Activated gamma-delta T cell treated with anti-CD3 and anti-CD28 coated beads, Interleukin-2, amount 50 U/mL, for 16 hours (primary cell): Measurements from ENCODE around the gene HSPA2.
"Not testable (repeated sequence)": the region's sequence is repeated elsewhere in the genome, so short reads cannot be mapped to it uniquely, and the experiment has no call there.

Source experiments
- DNase-seq: peaks from one replicate; pipeline ENCODE4 v3.0.0-alpha.2; 2020; ENCODE audit warnings: low read depth

HSPA2 gene

DNA sequence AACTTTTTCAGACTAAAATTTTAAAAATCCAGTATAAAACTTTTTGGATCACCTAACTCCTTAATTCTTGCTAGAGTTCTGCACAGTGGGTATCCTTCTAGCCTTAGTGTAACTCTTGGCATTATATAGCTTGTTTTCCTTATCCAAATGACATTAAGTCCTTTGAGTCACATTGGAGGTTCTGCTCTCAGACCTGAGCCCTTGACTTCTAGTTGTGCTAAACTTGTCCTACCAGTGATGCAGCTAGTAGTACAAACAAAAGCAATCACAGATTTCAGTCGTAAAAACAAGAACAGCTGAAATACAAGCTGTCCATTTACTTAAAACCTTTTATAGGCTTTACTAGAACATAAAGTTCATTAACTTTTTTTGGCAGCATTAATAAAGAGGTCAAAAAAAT lies 25.5 kb upstream of the HSPA2 start:
- DNase-seq = no peak

DNA sequence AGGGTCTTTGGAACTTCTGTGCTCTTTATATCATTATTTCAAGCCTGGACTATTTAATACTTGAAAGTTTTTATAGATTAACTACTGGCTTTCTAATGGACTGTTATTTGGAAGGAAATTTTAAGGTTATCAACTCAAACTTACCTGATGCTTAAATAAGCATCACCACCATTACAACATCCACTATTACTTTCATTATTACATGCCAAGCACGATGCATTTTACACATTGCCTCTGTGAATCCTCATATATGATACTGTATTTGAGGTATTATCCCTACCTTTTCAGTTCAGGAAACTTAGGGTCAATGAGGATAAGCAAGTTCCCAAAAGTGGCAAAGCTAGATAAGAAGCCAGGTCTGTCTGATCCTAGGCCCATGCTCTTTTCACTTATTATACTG lies 23.6 kb upstream of the HSPA2 start:
- no peak for DNase-seq

DNA sequence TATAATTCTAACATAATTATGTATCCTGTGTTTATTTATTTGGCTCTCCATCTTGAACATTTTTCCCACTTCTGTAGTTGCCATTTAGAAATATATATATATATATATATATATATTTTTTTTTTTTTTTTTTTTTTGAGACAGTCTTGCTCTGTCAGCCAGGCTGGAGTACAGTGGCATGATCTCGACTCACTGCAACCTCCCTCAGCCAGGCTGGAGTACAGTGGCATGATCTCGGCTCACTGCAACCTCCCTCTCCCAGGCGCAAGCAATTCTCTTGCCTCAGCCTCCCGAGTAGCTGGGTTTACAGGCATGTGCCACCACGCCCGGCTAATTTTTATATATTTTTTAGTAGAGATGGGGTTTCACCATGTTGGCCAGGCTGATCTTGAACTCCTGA lies 22.9 kb upstream of the HSPA2 start:
- not testable (repeated sequence) for DNase-seq

DNA sequence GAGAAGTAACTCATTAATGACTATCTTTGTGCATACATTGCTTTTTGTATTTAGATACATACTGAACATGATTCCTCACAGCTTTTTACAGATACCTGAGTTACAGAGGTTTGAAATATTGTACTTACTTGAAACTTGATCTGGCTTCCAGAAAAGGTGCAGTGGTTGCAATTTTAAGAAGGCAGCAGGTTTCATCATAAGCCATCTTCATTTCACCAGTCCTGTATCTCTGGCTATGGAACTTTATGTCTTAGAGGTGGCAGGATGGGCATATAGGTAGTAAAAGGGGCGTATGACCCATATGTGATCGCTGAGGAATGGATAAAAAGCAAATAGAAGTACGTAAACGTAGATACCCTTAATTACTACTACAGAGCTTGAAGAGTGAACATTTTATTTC lies 22.3 kb upstream of the HSPA2 start:
- no peak for DNase-seq

DNA sequence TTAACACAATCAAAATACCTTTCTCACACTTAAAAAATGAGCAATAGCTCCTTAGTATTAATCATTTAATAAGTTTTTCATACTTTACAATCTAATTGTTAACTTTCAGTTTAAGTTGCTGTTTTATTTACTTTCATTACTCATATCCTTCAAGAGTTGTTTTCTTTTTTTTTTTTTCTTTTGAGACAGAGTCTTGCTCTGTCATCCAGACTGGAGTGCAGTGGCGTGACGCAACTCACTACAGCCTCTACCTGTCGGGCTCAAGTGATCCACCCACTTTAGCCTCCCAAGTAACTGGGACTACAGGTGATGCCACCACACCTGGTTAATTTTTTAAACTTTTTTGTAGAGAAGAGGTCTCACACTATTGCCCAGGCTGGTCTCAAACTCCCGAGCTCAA lies 19.8 kb upstream of the HSPA2 start:
- no peak for DNase-seq

DNA sequence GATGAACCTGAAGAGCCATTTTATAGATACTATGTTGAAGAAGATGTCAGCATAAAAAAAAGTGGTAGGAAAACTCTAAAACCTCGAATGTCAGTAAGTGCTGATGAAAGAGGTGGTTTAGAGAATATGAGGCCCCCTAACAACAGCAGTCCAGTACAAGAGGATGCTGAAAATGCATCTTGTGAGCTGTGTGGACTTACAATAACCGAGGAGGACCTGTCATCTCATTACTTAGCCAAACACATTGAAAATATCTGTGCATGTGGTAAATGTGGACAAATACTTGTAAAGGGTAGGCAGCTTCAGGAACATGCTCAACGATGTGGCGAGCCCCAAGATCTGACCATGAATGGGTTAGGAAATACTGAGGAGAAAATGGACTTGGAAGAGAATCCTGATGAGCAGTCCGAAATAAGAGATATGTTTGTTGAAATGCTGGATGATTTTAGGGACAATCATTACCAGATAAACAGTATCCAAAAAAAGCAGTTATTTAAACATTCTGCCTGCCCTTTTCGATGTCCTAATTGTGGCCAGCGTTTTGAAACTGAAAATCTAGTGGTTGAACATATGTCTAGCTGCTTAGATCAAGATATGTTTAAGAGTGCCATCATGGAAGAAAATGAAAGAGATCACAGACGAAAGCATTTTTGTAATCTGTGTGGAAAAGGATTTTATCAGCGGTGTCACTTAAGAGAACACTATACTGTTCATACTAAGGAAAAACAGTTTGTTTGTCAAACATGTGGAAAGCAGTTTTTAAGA lies 17.8 kb upstream of the HSPA2 start:
- DNase-seq = no peak

DNA sequence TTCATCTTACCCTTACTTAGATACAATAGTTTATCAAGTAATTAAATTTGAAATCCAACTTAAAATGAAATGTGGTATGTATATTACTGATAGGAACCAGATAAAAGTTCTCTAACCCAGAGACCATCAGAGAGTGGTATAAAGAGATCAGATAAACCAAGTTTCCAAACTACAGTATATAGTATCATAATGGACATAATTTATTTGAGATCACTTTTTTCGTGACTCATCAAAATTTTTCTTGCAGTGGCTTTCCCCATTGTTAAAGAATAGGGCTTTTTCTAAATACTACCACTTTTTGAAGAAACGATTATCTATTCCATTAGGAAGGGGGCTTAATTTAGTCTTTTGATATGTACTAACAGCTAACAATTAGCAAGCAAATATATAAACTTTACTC lies 15.2 kb upstream of the HSPA2 start:
- DNase-seq = no peak

DNA sequence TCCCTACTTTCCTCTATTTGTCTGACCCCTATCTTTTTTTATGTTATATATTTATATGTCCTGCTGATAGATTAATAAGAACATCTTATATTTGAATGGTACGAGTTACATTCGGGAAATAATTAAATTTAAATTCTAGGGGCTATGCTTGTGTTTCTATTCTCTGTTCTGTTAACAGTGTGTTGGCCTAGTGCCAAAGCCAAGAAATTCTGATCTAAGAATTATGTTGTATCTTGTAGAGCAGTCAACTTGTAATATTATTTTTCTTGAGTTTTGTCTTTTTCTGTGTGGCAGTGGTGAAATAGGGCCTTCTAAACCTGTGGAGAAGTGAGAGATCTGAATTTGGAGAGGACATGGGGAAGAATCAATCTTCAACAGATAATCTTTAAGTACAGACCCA lies 9.0 kb upstream of the HSPA2 start:
- DNase-seq = no peak

DNA sequence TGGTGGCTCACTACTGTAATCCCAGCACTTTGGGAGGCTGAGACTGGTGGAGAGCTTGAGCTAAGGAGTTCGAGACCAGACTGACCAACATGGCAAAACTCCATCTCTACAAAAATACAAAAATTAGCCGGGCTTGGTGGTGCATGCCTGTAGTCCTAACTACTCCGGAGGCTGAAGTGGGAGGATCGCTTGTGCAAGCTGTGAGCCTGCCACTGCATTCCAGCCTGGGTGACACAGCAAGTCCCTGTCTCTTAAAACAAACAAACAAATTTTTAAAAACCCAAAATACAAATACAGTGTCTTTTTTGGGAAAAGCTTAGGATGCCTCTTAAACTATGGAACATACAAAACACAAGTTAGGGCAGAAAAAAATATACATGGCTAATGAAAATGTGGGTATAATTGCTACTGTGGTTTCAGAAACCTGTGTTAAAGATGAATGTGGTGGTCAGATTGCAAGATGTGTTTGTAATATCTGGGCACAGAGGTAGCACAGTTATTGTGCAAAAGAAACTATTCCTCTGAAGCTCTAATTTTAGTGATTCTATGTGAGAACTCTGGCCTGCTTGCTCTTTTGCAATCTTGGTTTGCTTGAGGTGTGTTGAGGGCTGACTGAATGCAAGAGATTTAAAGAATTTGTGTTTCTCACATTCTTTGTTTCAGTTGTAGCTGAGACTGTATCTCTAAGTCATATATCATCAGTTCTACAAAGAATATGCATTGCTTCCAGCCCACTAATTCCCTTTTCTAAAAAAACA lies 3.9 kb upstream of the HSPA2 start:
- no peak for DNase-seq

DNA sequence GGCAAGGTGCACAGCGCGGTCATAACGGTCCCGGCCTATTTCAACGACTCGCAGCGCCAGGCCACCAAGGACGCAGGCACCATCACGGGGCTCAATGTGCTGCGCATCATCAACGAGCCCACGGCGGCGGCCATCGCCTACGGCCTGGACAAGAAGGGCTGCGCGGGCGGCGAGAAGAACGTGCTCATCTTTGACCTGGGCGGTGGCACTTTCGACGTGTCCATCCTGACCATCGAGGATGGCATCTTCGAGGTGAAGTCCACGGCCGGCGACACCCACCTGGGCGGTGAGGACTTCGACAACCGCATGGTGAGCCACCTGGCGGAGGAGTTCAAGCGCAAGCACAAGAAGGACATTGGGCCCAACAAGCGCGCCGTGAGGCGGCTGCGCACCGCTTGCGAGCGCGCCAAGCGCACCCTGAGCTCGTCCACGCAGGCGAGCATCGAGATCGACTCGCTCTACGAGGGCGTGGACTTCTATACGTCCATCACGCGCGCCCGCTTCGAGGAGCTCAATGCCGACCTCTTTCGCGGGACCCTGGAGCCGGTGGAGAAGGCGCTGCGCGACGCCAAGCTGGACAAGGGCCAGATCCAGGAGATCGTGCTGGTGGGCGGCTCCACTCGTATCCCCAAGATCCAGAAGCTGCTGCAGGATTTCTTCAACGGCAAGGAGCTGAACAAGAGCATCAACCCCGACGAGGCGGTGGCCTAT lies 875 bp downstream of the HSPA2 start:
- DNase-seq = no peak

DNA sequence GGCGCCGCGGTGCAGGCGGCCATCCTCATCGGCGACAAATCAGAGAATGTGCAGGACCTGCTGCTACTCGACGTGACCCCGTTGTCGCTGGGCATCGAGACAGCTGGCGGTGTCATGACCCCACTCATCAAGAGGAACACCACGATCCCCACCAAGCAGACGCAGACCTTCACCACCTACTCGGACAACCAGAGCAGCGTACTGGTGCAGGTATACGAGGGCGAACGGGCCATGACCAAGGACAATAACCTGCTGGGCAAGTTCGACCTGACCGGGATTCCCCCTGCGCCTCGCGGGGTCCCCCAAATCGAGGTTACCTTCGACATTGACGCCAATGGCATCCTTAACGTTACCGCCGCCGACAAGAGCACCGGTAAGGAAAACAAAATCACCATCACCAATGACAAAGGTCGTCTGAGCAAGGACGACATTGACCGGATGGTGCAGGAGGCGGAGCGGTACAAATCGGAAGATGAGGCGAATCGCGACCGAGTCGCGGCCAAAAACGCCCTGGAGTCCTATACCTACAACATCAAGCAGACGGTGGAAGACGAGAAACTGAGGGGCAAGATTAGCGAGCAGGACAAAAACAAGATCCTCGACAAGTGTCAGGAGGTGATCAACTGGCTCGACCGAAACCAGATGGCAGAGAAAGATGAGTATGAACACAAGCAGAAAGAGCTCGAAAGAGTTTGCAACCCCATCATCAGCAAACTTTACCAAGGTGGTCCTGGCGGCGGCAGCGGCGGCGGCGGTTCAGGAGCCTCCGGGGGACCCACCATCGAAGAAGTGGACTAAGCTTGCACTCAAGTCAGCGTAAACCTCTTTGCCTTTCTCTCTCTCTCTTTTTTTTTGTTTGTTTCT lies 1.7 kb downstream of the HSPA2 start:
- DNase-seq = no peak

DNA sequence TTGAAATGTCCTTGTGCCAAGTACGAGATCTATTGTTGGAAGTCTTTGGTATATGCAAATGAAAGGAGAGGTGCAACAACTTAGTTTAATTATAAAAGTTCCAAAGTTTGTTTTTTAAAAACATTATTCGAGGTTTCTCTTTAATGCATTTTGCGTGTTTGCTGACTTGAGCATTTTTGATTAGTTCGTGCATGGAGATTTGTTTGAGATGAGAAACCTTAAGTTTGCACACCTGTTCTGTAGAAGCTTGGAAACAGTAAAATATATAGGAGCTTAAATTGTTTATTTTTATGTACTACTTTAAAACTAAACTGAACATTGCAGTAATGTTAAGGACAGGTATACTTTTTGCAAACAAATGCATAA lies 2.3 kb downstream of the HSPA2 start:
- no peak for DNase-seq

DNA sequence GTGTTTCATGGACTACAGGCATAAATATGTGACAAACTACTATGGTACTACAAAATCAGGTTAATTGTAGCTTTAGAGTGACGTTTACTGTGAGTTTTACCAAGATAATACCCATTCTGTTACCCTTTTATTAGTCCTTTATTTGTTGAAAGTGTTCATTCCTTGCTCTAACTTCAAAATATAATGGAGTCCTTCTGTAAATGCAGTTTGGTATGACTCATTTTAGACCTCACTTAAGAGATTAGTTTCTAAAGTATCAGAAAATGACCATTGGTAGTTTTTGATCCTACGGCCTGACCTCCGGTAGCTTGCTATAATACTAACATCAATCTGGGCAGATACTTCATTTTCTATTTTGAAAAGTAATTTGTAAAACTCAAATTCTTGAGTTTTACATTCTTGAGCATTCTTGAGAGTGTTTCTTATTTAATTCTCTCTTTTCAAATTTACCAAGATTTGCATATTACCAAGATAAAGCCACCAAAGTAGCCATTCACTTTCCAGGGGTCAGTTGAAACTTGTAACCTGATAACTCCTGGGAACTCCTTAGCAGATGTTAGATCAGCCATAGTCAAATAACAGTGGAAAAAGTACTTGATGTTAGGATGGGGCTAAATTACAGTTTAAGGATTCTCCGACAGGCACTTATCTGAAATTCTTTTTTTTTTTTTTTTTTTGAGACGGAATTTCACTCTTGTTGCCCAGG lies 4.2 kb downstream of the HSPA2 start:
- no peak for DNase-seq

DNA sequence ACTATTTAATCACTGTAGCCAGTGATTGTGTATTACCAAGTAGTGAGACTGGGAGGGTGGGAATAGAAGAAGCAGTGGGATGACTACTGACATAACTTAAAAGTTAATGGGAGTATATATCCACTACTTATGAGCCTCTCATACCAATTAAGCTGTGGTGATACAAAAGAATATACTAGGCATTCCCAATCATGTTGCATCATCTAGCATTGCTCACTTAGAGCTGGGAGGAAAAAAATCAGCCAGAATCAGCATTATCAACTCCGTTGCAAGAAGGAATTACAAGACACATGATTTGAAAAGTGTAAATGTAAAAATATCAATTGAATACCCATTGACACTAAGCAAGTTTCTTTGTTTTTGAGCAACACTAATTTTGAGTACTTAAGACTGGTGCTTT lies 8.5 kb downstream of the HSPA2 start:
- no peak for DNase-seq

DNA sequence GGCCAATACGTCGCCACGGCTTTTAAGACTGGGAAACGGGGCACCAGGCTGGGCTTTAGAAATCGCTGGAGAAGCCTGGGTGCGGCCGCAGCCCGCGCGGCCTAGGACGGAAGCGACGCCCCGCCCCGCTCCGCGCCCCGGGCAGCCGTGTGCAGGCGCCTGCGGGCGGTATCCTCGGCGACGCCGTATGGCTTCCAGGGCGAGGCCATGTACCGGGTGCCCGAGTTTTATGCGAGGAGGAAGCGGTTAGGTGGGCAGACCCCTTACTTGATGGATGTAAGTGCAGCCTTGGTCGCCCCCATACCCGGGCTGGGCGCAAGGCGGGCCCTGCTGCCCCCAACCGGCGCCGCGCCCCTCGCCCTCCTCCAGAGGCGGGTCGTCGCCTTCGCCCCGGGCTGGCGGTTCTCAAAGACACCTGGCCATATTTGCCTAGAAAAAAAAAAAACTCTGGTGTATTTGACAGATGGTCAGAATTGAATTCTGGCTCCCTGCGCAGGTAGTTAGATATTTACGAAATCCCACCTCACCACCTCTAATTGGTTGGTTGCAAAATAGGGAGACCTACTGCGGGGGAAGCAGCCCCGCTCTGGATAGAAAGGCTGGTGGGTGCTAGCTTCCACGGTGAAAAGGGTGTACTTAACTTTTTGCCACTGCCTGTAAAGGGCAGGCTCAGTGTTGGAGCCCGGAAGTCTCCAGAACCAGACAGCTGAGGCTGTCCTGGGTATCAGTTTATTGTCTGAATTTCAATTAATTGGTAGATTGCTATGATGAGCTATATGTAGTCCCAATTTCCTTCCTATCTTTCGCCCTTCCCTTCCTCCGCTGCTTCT lies 9.5 kb downstream of the HSPA2 start, which contains the start of gene PPP1R36:
PPP1R36 (plus strand) TSS at position 171 of the 830 bp plus-strand sequence; CDS start at position 208, 37 bp downstream.
- no peak for DNase-seq

DNA sequence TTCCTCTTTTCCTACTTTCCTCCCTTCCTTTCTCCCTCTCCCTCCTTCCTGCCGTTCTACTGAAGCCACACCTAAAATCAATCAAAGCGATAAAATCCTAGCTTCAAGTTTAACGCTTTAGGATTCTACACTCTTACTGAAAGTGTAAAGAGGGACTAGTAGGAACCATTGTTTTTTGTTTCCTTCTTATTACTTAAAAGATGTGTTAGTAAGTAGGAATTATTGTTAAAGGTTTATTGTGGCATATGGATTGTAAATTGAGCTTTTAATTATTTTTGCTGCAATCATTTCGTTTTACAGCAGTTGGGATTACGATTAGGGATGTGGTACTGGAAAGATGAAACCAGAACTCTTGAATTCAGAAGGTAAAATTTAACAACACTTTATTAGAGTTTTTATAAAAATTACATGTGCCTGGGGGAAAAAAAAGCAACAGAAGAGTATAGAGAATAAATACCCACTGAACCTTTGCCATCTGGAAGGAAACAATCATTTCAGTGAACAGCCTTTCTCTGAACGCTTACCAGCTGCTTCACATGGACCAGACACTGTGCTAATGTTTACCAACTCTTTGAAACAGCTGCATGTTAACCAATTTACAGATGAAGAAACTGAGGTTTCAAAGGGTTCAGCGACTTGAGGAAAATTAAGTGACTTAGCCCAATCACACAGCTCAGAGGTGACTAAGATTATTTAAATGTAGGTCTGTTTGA lies 10.2 kb downstream of the HSPA2 start:
- DNase-seq = no peak

DNA sequence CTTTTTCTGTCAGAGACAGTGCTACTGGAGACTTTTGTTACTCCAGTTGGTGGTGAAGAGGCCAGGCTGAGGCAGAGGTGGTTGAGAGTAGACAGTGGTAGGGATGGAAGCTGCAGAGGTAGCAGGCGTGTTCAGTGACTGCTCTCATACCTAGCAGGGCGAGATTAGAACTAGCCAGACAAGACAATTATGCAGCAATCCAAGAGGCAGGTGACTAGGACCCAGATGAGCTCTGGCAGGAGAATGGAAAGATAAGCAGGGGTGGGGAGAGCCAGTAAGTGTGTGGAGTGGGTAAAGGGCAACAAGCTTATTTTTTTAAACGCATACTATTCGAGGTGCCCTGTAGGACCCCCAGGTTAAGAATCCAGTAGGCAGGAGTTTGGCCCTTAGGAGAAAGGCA lies 14.0 kb downstream of the HSPA2 start:
- DNase-seq = no peak

DNA sequence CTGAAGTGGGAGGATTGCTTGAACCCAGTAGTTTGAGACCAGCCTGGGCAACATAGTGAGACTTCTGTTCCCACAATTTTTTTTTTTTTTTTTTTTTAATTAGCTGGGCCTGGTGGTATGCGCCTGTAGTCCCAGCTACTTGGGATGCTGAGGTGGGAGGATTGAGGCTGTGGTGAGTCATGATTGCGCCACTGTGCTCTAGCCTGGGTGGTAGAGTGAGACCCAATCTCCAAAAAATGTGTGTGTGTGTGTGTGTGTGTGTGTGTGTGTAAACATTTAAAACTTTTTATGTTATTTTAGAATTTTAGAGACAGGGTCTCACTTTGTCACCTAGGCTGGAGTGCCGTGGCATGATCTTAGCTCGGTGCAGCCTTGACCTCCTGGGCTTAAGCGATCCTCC lies 16.0 kb downstream of the HSPA2 start:
- no peak for DNase-seq

DNA sequence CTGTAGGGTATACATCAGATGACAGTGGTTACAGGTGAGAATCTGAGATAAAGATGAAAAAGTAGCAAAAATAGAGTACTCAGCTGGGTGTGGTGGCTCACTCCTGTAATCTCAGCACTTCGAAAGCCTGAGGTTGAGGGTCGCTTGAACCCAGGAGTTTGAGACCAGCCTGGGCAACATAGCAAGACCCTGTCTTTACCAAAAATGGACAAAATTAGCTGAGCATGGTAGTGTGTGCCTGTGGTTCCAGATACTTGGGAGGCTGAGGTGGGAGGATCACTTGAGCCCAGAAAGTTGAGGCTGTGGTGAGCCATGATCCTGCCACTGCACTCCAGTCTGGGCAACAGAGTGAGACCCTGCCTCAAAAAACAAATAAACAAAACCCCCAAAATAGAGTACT lies 17.7 kb downstream of the HSPA2 start:
- DNase-seq = not testable (repeated sequence)

DNA sequence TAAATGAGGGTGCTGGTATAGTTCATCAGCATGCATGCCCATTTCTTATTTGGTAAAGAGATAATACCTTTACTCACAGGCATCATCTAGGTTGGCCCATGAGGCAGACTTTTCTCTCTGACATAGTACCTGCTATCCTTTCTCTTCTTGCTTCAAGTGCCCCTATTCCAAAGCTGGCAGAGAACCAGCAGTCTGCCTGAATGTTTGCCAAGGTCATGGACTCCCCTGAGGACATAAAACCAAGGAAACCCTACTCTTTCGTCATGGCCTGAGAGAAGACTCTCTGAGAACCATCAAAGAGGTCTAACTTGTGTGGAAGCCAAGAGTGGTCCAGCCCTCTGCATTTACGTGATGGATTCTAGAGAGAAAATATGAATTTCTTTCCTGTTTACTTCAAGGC lies 21.1 kb downstream of the HSPA2 start:
- DNase-seq = no peak
